GM18861 (cell line): ENCODE data around the gene GLIS2.
"Not testable (repeated sequence)": the region's sequence is repeated elsewhere in the genome, so short reads cannot be mapped to it uniquely, and the experiment has no call there.

Experiments used
- ATAC-seq: cut with Tn5 transposase; IDR thresholded peaks from one replicate; pipeline ENCODE4 v1.9.1; 2021; ENCODE audit not compliant: unreplicated experiment

Gene GLIS2

GRCh38 chr16:4333714-4334113 is 17.8 kb downstream of the GLIS2 start:
- not testable (repeated sequence) for ATAC-seq

DNA sequence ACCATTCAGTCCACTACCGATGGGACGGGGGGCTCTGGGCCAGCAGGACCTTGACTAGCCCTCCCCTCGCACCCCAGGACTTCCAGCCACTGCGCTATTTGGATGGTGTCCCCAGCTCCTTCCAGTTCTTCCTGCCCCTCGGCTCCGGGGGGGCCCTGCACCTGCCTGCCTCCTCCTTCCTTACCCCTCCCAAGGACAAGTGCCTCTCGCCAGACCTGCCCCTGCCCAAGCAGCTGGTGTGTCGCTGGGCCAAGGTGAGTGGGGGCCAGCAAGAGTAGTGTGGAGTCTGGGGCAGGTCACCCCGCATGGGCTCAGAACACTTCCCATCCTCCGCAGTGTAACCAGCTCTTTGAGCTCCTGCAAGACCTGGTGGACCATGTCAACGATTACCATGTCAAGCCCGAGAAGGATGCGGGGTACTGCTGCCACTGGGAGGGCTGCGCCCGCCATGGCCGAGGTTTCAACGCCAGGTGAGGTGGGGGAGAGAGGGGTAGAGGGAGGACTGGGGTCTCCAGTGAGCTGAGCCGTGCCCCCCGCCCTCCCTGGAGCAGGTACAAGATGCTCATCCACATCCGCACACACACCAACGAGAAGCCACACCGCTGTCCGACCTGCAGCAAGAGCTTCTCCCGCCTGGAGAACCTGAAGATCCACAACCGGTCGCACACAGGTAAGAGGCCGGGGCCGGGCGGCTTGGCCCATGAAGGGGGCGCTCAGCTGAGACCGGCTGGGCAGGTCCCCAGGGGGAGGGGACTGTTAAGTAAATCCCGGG is 19.0 kb downstream of the GLIS2 start:
- no peak for ATAC-seq

DNA sequence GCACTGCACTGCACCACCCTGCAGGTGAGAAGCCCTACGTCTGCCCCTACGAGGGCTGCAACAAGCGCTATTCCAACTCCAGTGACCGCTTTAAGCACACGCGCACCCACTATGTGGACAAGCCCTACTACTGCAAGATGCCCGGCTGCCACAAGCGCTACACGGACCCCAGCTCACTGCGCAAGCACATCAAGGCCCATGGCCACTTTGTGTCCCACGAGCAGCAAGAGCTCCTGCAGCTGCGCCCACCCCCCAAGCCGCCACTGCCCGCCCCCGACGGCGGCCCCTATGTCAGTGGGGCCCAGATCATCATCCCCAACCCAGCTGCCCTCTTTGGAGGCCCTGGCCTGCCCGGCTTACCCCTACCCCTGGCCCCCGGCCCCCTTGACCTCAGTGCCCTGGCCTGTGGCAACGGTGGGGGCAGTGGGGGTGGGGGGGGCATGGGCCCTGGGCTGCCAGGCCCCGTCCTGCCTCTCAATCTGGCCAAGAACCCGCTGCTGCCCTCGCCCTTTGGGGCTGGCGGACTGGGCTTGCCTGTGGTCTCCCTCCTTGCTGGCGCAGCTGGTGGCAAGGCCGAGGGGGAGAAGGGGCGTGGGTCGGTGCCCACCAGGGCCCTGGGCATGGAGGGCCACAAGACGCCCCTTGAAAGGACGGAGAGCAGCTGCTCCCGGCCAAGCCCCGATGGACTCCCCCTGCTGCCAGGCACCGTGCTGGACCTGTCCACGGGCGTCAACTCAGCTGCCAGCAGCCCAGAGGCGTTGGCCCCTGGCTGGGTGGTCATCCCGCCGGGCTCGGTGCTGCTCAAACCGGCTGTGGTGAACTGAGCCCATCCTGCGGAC is 21.1 kb downstream of the GLIS2 start:
- no peak for ATAC-seq

DNA sequence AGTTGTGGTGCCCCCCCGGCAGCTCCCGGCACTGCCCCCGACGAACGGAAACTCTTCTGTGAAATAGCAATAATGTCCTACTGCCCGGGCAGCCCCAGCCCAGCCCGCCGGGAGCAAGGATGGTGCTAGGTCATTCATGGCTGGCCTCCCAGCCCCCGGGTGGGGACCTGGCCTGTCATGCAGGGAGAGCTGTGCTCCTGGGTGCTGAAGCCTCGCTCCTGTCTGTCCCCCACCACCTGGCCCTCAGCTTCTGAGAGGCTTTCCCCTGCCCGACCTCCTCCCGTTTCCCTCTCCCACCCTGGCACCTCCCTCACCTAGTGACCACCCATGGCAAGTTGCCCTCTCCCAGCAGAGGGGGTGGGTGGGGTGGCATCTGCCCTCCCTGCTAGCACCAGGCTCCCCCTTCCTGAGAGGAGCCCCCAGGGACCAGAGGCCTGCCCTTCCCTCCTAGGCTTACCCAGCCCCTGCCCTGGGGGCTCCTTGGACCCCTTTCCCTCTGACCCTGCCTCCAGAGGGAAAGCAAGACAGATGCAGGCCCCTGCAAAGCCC is 21.7 kb downstream of the GLIS2 start:
- no peak for ATAC-seq

GRCh38 chr16:4338125-4338582 is 22.3 kb downstream of the GLIS2 start:
- ATAC-seq = no peak

GRCh38 chr16:4338712-4339299 is 22.9 kb downstream of the GLIS2 start:
- ATAC-seq = no peak

- no peak for ATAC-seq
These were observed 23.6 kb downstream of the GLIS2 start for GRCh38 chr16:4339455-4339854.

DNA sequence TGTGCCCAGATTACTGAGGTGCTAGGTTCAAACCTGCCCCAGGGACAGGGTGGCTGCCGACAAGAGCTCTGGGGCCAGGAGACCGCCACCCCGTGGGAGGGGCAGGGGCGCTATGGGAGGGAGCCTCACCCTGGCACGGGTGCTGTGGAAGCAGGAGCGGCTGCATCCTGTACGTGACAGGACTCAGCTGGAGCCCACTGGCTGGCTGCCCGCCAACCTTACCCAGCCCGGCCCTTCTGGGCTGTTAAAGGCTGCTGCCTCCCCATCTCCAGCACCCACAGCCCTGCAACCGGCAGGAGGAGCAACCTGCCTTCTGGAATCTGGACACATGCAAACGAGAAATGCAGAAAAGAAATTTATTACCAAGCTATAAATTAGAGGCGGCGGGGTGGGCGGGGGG is 24.0 kb downstream of the GLIS2 start:
- no peak for ATAC-seq

DNA sequence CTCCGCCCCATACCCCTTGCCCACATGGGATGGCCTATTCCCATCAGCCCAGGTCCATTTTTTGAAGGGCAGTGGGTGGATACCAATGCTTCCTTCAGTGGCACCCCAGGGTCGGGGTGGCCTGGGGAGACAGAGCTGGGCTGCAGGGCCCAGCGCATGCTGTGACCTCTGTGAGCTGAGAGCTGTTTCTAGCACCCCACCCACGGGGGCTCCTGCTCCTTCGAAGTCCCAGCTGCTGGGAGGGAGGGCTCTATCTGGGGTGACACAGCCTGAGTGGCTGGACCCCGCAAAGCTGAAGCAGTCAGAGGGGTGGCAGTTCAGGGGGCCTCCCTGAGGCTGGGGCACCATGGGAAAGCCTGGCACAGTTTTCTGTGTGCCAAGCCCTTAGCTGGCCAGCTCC is 24.6 kb downstream of the GLIS2 start:
- ATAC-seq = no peak

GRCh38 chr16:4341250-4341649 is 25.4 kb downstream of the GLIS2 start:
- ATAC-seq = no peak

DNA sequence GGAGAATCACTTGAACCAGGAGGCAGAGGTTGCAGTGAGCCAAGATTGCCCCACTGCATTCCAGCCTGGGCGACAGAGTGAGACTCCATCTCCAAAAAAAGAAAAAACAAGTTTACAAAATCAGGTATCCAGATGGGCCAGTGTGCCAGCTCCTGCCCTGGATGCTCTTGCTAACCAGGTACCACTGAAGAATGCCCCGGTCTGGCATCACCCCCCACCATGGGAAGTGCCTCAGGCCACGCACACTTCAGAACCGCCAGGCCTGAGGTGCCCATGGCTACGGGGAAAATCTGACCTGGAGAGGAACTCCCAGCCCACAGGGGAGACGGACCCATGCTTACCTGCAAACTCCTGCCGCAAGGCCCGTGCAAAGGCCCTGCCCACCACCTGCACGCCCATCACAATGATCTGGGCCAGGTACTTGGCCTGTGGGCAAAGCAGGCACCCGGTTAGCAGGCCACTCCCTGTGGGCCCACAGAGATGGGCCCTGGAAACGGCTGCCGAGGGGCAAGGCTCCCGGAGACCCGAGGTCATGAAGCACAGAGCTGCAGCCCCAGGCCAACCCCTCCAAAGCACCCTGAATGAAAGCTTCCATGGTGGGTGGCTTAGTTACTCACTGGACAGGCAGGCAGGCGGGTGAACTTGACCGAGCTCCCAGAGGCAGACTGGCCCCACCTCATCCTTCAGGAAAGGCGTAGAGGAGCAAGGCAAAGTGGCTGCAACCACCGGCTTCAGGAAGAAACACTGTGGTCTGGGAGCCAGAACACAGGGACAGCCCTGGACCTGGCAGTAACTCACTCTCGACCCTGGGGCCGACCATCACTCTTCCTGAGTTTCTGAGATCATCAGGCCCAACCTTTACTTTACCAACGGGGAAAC is 27.2 kb downstream of the GLIS2 start:
- no peak for ATAC-seq

- ATAC-seq = not testable (repeated sequence)
These were observed 28.6 kb downstream of the GLIS2 start for GRCh38 chr16:4344300-4344982.

DNA sequence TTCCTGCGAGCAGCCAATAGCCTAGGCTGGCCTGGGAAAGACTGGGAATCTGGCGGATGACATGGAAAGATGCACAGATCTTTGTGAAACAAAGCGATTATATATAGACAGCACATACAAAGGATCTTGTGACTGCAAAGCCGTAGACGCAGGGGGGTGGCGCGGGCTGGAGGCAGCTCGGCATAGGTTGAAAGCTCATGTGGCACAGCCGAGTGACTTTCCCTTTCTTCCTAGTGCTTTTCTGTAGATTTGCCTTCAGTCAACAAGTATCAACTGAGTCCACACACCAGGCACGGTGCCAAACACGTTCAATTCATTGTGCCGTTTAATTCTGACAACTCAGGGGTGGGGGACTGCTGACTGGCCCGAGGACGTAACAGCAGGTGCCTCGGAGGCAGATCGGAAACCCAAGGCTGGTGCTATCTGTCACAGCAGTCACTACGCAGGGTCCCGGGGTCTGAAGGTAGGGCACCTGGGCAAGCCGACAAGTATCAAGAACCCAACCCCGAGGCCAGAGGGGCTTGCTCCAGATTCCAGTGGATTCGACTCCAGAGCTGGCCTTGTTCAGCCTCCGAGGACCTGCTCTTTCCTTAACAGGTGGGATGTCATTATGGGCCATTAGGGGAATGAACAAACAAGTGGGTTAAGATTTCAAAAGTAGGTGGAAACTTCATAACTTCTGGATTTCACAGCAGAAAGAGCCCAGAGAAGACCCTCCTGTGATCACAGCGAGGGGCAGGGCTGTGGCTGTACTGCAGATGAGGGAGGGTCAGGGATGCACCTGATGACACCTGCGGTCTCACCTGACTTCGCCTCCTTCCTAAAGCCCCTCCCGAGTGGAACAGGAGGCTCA is 29.3 kb downstream of the GLIS2 start:
- ATAC-seq = no peak

DNA sequence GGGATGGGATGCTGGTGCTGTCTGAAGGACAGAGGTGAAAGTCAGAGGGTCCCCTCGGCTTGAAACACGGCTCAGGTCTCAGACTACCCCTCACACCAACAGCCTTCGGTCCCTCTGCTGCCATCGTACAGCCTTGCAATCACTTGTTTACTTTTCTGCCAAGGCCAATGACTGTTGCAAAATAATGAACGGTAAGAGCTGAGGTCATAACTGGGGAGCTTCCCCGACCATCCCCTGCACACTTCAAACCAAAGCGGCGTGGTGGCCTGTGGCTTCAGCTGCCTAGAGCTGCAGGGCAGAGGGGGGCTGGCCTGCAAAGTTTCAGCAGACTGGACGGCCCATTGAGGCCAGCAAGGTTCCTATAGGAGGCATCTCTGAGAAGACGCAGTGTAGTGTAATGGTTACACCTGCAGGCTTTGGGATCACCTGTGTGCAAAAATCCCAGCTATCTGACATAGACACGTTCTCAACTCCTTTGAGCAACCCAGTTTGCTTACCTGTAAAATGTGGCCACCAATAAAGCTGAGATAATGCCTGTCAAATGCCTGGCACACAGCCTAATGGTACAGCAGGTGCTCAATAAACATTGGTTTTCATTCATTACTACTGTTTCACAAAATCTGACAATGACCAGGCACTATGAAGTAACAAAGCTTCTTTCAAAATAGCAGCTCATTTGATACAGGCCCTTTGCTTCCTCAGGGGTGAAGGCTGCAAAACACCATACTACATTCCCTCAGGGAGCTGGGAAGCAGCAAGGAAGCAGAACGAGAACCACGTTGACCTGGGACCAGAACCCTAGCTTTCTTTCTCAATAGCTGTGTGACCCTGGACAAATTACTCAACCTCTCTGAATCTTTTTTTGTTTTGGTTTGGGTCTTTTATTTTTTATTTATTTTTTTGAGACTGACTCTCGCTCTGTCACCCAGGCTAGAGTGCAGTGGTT is 30.2 kb downstream of the GLIS2 start:
- ATAC-seq = no peak

DNA sequence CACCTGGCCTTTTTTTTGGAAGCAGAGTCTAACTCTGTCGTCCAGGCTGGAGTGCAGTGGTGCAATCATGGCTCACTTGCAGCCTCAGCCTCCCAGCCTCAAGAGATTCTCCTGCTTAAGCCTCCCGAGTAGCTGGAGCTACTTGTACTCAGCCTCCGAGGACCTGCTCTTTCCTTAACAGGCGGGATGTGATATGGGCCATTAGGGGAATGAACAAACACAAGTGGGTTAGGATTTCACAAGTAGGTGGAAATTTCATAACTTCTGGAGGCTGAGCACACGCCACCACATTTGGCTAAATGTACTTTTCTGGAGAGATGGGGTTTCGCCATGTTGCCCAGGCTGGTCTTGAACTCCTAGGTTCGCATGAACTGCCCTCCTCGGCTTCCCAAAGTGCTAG is 31.1 kb downstream of the GLIS2 start:
- no peak for ATAC-seq

GRCh38 chr16:4347765-4348509 is 32.1 kb downstream of the GLIS2 start:
- no peak for ATAC-seq

DNA sequence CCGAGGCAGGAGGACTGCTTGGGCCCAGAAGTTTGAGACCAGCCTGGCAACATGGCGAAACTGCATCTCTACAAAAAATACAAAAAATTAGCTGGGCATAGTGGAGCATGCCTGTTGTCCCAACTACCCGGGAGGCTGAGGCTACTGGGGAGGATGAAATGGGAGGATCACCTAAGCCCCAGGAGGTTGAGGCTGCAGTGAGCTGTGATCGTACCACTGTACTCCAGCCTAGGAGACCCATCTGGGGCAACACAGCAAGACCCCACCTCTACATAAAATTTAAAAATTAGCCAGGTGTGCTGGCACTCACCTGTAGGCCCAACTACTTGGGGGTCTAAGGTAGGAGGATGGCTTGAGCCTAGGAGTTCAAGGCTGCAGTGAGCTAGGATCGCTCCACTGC is 33.5 kb downstream of the GLIS2 start:
- ATAC-seq = no peak
